OCI-M2 (cell line): ENCODE results near the gene ACOX1.
A peak's percentile ranks its signal among the peaks of the same experiment; 100 is the strongest.
"Not testable (repeated sequence)": the region's sequence is repeated elsewhere in the genome, so short reads cannot be mapped to it uniquely, and the experiment has no call there.

Experiments used
- DNase-seq: peaks from one replicate; lab custom pipeline; 2025; ENCODE audit not compliant: unreplicated experiment; lab: John Stamatoyannopoulos, UW

The ACOX1 gene

DNA sequence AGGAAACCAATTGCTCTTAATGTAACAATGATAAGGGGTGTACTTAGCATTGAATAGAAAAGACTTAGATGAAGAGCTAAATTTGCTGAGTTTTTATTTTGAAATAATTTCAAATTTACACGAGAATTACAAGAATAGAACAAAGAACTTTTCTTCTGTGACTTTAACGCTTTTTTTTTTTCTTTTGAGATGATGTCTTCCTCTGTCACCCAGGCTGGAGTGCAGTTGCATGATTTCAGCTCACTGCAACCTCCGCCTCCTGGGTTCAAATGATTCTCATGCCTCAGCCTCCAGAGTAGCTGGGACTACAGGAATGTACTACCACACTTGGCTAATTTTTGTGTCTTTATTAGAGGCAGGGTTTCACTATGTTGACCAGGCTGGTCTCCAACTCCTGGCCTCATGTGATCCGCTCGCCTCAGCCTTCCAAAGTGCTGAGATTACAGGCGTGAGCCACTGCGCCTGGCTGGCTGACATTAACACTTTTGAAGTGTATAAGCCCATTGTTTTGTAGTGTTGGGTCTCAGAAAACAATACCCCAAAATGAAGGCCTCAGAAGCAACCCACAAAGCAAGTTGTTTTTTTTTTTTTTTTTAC, 2.2 kb upstream of the ACOX1 start:
- DNase-seq = no peak

DNA sequence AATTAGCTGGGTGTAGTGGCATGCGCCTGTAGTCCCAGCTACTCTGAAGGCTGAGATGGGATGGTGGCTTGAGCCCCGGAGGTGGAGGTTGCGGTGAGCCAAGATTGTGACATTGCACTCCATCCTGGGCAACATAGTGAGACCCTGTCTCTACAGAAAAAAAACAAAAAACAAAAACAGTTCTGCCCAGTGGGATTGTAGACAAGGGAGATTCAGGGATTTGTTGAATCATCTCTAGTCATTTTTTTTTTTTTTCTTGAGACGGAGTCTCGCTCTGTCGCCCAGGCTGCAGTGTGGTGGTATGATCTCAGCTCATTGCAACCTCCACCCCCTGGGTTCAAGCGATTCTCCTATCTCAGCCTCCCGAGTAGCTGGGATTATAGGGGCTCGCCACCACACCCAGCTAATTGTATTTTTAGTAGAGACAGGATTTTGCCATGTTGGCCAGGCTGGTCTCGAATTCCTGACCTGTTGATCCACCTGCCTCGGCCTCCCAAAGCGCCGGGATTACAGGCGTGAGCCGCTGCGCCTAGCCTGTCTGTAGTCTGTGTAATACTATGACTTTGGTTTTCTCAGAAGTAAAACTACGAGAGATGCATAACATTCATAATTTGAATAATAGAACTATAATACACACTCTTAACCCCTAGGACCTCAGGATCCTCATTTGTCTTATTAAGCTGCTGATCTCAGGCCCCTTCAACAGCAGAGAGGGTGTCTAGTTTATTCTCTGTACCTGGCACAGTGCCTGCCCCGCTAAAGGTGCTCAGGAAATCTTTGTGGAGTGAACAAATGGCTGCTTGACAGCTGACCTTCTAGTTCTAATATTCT, 1.4 kb upstream of the ACOX1 start:
- no peak for DNase-seq

DNA sequence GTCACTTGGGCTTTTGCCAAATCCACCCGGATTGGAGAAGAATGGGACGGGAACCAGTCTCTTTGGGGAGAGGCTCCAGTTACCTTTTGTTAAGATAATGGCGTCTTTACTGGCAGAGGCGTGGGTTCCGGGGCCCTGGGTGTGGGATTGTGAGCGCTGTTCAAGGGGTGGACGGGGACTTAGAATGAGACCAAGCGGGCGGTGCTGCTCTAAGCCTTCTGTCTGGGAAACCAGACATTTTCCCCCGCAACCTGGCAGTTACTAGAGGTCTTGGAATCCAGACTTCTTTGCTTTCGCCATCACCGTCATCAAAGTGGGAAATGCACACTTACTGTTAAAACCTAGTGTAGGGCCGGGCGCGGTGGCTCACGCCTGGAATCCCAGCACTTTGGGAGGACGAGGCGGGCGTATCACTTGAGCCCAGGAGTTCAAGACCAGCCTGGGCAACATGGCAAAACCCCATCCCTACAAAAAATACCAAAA, 780 bp upstream of the ACOX1 start:
- DNase-seq = no peak

GRCh38 chr17:75976175-75976848, 2.7 kb downstream of the ACOX1 start:
- no peak for DNase-seq

GRCh38 chr17:75975757-75976174, 3.2 kb downstream of the ACOX1 start:
- no peak for DNase-seq

DNA sequence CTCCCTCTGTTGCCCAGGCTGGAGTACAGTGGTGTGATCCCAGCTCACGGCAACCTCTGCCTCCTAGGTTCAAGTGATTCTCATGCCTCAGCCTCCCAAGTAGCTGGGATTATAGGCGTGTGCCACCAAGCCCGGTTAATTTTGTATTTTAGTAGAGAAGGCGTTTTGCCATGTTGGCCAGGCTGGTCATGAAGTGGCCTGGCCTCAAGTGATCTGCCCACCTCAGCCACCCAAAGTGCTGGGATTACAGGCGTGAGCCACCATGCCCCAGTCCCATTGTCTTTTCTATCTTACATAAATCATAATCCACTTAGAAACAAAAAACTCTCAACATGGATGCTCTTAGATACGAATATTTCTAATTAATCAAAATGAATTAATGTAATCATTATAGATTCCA, 3.8 kb downstream of the ACOX1 start:
- DNase-seq = not testable (repeated sequence)

DNA sequence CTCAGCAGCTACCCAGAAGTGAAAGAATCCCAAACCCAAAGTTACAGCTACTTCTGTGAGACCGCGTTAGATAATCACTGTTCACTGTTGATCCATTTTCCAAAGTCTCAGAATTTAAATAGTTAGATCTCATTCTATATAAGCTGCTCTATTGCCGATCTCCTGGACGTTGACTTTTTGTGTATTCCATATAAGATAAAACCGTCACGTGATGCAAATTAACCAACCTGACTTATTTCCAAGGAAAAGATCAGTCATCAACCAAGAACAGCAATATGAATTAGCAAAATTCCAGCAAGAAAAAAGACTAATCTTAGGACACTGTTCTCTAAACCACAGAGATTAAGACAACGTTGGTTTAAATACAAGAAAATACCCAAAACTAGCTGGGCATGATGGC, 8.3 kb downstream of the ACOX1 start:
- no peak for DNase-seq

DNA sequence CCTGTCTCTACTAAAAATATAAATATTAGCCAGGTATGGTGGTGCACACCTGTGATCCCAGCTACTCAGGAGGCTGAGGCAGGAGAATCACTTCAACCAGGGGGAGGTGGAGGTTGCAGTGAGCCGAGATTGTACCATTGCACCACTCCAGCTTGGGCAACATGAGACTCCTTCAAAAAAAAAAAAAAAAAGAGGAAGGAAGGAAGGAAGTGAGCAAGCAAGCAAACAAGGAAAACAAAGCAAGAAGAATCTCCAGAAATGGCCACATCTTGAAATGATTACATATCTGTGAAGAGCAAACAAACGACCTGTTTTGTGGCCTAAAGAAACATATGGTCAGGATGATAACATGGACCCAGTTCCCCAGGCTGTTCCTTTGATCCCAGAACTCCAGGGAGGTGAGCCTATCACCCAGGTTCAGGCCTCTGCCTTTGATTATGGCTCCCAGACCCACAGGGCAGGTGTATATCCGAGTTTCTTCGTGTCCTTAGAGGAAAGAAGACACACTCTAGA, 8.9 kb downstream of the ACOX1 start:
- DNase-seq = peak; percentile 55

DNA sequence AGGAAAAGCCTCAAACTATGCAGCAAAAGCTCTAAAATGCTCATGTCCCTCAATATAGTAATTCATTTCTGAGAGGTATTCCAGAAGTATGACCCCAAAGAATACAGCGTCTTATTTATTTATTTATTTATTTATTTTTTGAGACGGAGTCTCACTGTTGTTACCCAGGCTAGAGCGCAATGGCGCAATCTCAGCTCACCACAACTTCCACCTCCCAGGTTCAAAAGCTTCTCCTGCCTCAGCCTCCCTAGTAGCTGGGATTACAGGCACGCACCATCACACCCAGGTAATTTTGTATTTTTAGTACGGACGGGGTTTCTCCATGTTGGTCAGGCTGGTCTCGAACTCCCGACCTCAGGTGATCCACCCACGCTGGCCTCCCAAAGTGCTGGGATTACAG, 9.9 kb downstream of the ACOX1 start:
- DNase-seq = not testable (repeated sequence)

DNA sequence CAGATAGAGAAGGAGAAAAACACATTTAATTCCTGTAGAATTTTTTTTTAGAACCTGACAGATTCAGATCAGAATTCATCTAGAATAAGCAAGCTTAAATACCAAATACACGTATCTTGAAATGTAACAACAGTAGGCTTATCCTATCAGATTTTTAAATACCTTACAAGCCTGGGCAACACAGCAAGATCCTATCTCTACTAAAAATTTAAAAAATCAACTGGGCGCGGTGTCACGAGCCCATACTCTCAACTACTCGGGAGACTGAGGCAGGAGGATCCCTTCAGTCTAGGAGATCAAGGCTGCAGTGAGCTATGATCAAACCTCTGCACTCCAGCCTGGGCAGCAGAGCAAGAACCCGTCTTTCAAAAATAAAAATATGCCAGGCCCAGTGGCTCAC, 13.5 kb downstream of the ACOX1 start:
- no peak for DNase-seq

DNA sequence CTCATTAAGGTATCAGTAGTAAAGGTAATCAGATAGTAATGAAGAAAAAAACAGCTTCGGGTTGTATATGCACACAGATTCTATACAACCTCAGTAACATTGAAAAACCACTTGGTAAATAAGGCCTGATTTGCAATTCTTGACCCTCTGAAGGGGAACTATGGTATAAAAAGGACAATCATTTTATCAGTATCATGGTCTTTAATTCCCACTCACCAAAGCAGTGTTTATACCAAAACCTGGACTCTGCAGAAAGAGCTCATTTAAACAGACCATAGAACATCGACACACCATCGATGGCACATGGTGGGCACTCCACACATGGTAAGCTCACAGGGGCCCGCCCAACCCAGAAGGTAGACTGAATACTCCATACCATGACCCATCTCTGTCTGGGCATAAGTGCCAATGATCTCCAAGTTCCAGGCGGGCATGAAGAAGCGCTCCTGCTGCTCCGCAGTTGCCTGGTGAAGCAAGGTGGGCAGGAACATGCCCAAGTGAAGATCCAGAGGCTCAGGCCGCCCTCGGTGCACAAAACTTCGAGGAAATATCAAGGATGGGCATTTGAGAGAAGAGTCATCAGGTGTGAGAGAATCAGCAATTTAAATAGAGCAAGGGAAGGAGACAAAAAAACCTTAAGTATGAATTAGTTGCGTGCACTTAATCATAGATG, 19.0 kb downstream of the ACOX1 start:
- DNase-seq = no peak

DNA sequence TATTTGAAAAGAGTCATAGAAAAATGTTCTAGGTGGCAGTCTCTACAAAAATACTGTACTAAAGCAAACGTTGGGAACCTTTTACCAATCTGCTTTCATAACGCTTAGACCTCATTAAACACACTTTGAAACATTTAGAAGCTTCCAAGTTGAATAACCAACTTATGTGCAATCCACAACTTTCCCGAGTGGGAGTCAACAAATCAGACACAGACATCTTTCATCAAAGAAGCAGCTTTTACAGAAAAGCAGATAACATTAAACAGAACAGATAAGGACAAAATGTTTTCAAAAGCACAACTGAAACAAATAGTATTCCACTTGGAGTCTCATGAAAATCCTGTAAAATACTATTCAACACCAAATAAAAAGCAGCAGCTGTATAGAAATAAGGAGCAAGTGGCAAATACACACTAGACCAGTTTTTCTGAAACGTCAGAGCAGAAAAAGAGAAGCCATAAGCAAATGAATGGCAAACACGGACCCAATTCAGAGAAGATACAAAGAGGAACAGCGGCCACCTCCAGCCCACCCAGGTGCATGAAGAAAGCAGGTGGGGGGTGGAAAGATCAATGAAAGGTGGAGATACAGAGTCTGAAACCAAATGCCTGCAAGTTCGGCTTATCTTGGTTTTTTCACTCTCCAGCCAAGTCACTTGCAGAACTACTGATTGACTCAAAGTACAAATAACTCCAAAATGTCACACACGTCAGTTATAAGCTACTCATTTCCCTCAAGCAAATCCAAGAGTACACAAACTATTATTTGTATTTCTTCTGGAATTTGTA, 19.7 kb downstream of the ACOX1 start:
- no peak for DNase-seq

GRCh38 chr17:75950855-75951554, 28.0 kb downstream of the ACOX1 start:
- DNase-seq = no peak

GRCh38 chr17:75950421-75950820, 28.5 kb downstream of the ACOX1 start:
- DNase-seq = no peak

DNA sequence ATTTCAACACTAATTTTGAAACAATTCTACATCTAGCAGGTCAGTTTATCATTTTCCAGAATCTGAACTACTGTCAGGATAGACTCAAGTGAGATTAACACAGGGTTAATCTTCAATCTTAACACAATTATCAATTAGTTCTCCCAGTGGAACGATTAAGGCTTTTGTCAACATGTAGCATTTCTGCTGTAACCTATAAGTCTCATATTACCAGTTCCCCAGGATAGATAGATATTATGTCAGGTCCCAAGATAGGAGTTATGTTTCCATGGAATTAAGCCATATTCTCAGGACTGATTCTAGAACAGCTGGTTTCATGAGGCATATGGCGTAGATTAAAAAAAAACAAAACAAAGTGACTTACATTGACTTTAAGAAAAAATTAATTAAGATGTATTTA, 33.8 kb downstream of the ACOX1 start:
- DNase-seq = no peak

DNA sequence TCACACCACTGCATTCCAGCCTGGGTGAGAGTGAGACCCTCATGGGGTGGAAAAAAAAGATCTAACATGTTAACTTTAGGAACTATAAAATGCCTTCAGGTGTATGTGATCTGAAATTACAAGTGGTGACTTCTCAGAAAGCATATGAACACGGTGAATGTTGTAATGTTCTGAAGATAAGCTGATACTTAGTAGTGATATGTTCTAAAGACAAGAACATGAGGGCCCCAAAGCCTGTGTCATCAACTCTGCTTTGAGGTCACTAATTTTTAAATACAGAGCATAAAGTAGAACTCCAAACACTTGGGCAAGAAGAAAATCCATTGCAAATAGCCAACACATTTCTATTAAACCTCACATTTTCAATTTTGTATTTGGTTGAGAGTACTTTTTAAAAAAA, 35.5 kb downstream of the ACOX1 start:
- DNase-seq = no peak

GRCh38 chr17:75942473-75942872, 36.5 kb downstream of the ACOX1 start:
- DNase-seq = no peak

GRCh38 chr17:75941442-75941819, 37.5 kb downstream of the ACOX1 start:
- no peak for DNase-seq

DNA sequence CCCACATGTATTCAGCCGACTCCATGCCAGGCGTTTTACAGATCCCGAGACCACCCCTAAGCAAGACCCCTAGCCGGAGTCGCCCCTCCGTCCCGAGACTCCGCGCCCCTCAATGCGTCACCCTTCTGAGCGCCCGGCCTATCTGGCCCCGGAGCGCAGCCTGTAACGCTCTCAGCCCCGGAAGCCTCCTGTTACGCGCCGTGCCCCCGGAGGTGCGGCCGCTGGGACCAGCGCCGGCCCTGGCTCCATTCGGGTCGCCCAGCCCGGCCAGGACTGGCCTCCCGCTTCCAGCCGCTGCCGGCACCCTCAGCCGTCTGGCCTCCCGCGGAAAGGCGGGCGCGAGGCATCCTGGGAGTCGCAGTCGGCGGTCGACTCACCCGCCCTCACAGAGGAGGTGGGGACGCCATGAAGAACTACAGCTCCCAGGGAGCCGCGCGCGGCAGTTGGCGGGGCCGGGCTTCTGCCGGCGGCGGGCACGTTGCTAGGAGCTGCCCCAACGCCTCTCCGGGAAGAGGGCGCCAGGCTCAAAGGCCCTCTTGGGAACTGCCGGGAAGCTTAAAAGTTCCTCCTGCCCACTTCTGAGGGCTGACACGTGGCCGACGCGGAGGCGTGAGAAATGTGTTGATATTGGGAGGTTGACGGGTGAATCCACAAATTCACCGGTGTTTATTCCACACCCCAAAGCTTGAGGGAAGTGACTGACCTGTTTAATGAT, 38.1 kb downstream of the ACOX1 start, which contains the start of gene FBF1:
Gene FBF1 (minus strand): TSS at position 316 of the 715 bp plus-strand sequence. CDS start 2,893 bp downstream, outside the sequence.
- DNase-seq = peak; percentile 24
